Fibroblast of mammary gland (primary cell): ENCODE data around the gene RNASE9.
"Not testable (repeated sequence)": the region's sequence is repeated elsewhere in the genome, so short reads cannot be mapped to it uniquely, and the experiment has no call there.

Experiments used
- DNase-seq: peaks from one replicate; pipeline ENCODE4 v3.0.0-alpha.2; 2010; ENCODE audit warnings: low read depth
- H3K4me3 ChIP-seq: 2 replicates; pipeline ENCODE4 v1.5.1; 2011; ENCODE audit warnings: low read depth, mild to moderate bottlenecking, low read length, moderate library complexity; ENCODE audit not compliant: control insufficient read depth
- TF ChIP-seq, protein P1 (sequence below): conservative IDR thresholded peaks from 2 replicates; pipeline ENCODE4 v1.5.1; 2011; ENCODE audit warnings: low read depth, low read length, inconsistent platforms; ENCODE audit not compliant: control insufficient read depth, insufficient read depth

The RNASE9 gene

DNA sequence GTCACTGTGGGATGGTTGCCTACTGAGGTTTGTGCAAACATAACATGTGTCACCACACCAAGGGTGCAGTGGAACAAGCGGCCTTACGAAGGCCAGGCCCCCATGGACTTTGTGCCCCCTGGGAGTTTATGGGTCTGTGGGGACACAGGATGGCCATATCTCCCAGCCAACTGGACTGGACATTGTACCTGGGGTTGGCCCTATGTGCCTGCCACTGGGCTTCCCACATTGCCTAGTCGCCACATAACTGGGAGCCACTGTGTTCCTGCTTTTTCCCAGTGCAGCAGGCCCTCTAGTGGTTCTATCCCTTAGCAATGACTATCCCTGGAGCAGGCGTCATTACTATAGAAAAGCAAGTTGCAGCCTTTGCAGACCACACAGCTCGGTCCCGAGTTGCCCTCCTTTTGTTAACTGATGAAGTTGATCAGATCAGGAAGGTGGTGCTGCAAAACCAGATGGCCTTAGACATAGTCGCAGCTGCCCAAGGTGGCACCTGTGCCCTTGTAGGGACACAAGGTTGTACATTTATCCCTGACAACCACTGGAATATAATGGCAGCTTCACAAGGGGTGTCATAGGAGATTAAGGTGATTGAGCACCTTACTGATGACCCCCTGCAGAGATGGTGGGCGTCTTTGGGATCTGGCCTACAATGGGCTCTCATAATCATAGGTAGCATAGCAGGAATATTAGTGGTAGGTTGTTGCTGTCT is 45.5 kb upstream of the RNASE9 start:
- DNase-seq, result peak; percentile 40

DNA sequence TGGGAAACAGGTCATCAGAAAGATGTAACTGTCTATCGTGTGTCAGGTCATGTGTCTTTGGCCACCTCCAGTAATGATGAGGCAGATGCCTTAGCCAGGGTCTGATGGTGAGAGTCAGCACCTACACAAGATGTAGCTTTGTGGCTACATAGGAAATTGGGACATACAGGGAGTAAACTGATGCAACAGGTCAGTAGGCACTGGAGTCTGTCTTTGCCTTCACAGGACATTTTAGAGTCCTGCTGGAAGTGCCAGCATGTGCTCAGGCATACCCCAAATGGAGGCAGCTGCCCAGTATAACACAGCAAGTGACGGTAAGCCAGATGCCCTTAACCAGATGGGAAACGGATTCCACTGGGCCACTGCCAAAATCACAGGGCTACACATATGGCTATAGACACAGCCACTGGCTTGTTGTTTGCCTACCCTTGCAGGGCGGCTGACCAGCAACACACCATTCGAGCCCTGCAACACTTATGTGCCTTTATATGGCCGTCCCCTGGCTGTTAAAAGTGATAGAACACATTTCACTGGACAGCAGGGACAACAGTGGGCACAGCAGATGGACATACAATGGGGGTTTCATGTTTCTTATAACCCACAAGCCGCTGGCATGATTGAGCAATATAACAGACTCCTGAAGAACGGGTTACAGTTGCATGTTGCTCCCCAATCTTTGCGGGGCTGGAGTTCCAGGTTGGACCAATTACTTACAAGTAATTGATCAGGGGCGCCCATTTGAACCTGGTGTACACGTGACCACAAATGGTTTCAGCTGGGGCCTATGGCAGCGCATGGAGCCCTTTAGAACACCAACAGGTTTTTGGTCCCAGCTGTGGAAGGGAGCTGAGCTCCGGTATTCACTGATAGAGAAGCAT is 43.2 kb upstream of the RNASE9 start:
- H3K4me3 ChIP-seq, result no peak overlapping the region
- no peak for DNase-seq
- TF ChIP-seq, protein P1, sequence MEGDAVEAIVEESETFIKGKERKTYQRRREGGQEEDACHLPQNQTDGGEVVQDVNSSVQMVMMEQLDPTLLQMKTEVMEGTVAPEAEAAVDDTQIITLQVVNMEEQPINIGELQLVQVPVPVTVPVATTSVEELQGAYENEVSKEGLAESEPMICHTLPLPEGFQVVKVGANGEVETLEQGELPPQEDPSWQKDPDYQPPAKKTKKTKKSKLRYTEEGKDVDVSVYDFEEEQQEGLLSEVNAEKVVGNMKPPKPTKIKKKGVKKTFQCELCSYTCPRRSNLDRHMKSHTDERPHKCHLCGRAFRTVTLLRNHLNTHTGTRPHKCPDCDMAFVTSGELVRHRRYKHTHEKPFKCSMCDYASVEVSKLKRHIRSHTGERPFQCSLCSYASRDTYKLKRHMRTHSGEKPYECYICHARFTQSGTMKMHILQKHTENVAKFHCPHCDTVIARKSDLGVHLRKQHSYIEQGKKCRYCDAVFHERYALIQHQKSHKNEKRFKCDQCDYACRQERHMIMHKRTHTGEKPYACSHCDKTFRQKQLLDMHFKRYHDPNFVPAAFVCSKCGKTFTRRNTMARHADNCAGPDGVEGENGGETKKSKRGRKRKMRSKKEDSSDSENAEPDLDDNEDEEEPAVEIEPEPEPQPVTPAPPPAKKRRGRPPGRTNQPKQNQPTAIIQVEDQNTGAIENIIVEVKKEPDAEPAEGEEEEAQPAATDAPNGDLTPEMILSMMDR, result no peak

More for the DNA sequence above, 45.5 kb upstream of the RNASE9 start:
- TF ChIP-seq, protein P1, result peak; percentile 60
- H3K4me3 ChIP-seq, result no peak overlapping the region

DNA sequence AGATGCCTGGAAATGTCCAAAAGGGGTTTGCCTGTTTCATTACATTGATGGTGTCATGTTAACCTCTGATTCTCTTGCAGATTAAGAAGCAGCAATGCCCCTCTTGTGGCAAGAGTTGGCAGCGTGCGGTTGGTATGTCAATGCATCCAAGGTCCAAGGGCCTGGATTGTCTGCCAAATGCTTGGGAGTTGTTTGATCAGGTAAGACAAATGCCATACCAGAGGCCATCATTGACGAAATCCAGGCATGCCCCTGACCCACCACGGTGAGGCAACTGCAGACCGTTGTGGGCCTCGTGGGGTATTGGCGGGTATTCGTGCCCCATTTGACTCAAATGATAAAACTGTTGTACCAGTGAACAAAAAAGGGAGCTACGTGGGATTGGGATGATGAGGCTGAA is 41.7 kb upstream of the RNASE9 start:
- TF ChIP-seq, protein P1, result no peak
- H3K4me3 ChIP-seq, result no peak overlapping the region
- DNase-seq, result no peak

DNA sequence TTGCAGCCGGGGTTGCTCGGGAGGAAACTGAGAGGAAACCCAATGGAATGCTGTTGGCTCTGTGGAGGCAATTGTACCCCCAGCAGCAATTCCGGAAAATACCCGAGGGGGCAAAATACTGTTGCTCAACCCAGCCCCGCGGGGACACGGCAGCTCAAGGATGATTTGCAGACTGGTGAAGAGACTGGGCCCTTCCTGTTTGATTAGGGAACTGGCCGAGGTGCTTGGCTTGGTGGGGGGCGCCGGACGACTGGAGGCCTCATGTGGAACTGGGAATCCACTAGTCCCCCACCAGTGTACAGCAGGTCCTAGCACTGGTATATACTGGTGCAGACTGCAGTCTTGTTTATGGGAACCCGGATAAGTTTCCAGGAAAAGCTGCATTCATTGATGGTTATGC is 40.7 kb upstream of the RNASE9 start:
- TF ChIP-seq, protein P1, result no peak
- no peak for DNase-seq
- no peak overlapping the region for H3K4me3 ChIP-seq

DNA sequence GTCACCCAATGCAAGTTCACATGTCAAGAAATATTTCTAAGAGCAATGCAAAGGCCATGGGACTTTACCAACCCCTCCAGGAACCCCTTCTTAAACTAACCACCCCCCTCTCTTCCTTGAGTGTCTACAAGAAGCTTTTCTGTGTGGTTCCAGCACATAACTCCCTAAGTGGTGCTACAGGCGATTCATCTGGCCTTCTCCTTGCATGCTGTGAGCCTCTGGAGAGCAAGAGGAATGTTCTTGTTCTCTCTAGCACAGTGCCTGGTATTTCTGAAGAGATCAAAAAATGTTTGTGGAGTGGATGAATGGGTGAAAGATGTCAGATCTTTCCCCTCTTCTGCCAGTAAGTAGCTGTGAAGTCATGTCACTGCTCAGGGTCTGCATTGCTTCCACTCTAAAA is 36.3 kb upstream of the RNASE9 start:
- TF ChIP-seq, protein P1, result no peak
- DNase-seq, result no peak
- no peak overlapping the region for H3K4me3 ChIP-seq

DNA sequence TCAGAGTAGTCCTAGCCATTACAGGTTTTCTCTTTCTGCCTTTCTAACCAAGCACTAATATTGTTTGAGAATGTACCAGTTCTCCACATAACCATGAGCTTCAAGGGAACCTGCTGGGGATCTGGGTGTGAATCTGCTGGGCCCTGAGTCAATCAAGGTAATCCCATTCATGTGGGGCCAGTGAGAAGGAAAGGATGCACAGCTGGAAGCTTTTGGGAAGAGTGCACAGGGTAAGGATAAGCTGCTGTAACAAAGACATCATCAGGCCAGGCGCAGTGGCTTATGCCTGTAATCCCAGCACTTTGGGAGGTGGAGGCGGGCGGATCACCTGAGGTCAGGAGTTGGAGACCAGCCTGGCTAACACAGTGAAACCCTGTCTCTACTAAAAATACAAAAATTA is 34.9 kb upstream of the RNASE9 start:
- DNase-seq, H3K4me3 ChIP-seq: not testable (repeated sequence)

DNA sequence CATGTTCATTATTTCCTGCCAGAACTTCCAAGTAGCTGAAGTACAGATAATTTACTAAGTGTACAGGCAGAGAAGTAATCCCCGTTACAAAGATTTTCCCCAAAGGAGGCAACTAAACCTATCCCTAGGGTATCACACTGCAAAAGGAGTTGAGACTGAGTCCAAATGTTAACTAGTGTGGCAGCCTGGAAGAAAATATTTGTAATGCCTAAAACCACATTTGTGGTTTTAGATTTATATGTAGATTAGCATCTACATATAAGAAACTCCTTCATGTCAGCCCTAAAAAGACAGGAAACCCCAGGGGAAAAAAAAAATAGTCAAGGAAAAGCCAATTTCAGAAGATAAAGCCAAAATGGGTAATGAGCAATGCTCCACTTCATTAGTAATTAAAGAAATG is 31.7 kb upstream of the RNASE9 start:
- TF ChIP-seq, protein P1, result no peak
- no peak for DNase-seq
- H3K4me3 ChIP-seq, result no peak overlapping the region
